Hepatocyte (in vitro differentiated cells): Measurements from ENCODE around the gene CD46.

Experiments
- EZH2 ChIP-seq: fragments of 200-600 bp; sonication (generic); IDR thresholded peaks from 2 replicates; pipeline ENCODE4 v1.6.1; 2016; ENCODE audit warnings: antibody characterized with exemption, mild to moderate bottlenecking, borderline replicate concordance
- TF ChIP-seq, protein P1 (sequence below): fragments of 200-600 bp; sonication (generic); IDR thresholded peaks from 2 replicates; pipeline ENCODE4 v1.5.1; 2016; ENCODE audit warnings: antibody characterized with exemption, mild to moderate bottlenecking; ENCODE audit not compliant: poor library complexity

DNA sequence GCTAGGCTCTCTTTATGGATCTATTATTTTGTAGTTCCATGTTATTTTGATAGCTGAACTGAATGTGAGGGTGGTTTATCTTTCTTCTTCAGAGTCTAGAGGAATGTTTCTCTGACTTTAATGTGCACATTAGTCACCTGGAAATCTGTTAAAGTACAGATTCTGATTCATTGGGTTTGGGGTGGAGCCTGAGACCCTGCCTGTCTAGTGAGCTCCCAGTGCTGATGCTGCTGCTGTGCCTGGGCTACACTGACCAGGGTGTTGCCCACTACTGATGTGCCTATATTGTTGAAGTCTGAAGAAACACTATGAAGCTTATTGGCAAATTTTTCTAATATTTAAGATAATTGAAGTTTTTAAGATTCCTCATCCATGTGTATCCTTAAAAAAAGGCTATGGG, 35.9 kb downstream of the CD46 start:
- TF ChIP-seq, protein P1, sequence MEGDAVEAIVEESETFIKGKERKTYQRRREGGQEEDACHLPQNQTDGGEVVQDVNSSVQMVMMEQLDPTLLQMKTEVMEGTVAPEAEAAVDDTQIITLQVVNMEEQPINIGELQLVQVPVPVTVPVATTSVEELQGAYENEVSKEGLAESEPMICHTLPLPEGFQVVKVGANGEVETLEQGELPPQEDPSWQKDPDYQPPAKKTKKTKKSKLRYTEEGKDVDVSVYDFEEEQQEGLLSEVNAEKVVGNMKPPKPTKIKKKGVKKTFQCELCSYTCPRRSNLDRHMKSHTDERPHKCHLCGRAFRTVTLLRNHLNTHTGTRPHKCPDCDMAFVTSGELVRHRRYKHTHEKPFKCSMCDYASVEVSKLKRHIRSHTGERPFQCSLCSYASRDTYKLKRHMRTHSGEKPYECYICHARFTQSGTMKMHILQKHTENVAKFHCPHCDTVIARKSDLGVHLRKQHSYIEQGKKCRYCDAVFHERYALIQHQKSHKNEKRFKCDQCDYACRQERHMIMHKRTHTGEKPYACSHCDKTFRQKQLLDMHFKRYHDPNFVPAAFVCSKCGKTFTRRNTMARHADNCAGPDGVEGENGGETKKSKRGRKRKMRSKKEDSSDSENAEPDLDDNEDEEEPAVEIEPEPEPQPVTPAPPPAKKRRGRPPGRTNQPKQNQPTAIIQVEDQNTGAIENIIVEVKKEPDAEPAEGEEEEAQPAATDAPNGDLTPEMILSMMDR: no peak
- no peak for TF ChIP-seq EZH2
